GM23338 (cell line): Measurements from ENCODE around the gene NUP214.

Experiments used
- CREB1 ChIP-seq: fragments of 250-450 bp; sonication (Bioruptor Pico); IDR thresholded peaks from 2 replicates; pipeline ENCODE4 v1.5.0; 2020; ENCODE audit warnings: low read depth, mild to moderate bottlenecking, moderate library complexity
- CTCF ChIP-seq, 2 experiments: fragments of 200-600 bp in 1 of 2; sonication (generic) in 1 of 2; conservative IDR thresholded peaks; 2 replicates each; pipeline versions ENCODE4 v1.5.1 to v1.6.1; 2016 to 2017; ENCODE audit warnings: antibody characterized with exemption in 2 of 2, low read depth in 2 of 2, mild to moderate bottlenecking in 2 of 2, moderate library complexity in 1 of 2
- ETS1 ChIP-seq: IDR thresholded peaks from 2 replicates; pipeline ENCODE4 v1.6.1; 2016; ENCODE audit warnings: antibody characterized with exemption
- EZH2 ChIP-seq: fragments of 200-600 bp; sonication (generic); IDR thresholded peaks from one replicate; pipeline ENCODE4 v1.8.0; 2017; ENCODE audit warnings: antibody characterized with exemption, mild to moderate bottlenecking, low read depth; ENCODE audit not compliant: unreplicated experiment
- EZH2phosphoT487 ChIP-seq: fragments of 200-600 bp; sonication (generic); IDR thresholded peaks from one replicate; pipeline ENCODE4 v1.8.1; 2018; ENCODE audit warnings: antibody characterized with exemption; ENCODE audit not compliant: unreplicated experiment
- JUNB ChIP-seq: IDR thresholded peaks from one replicate; pipeline ENCODE4 v1.6.1; 2016; ENCODE audit warnings: antibody characterized with exemption; ENCODE audit not compliant: unreplicated experiment
- POLR2AphosphoS5 ChIP-seq: IDR thresholded peaks from 2 replicates; pipeline ENCODE4 v1.6.1; 2016; ENCODE audit warnings: antibody characterized with exemption, low read depth
- REST ChIP-seq: IDR thresholded peaks from one replicate; pipeline ENCODE4 v1.6.1; 2018; ENCODE audit warnings: antibody characterized with exemption; ENCODE audit not compliant: unreplicated experiment
- STAT1 ChIP-seq: IDR thresholded peaks from one replicate; pipeline ENCODE4 v1.6.1; 2016; ENCODE audit warnings: antibody characterized with exemption; ENCODE audit not compliant: unreplicated experiment
- ZNF114 ChIP-seq: fragments of 250-450 bp; sonication (Bioruptor Pico); IDR thresholded peaks from 2 replicates; pipeline ENCODE4 v1.5.0; 2020; ENCODE audit warnings: mild to moderate bottlenecking, moderate library complexity
- ZNF331 ChIP-seq: fragments of 250-450 bp; sonication (Bioruptor Pico); IDR thresholded peaks from 2 replicates; pipeline ENCODE4 v1.5.0; 2020; ENCODE audit warnings: low read depth, mild to moderate bottlenecking, moderate library complexity
- ZNF462 ChIP-seq: fragments of 250-450 bp; sonication (Bioruptor Pico); IDR thresholded peaks from 2 replicates; pipeline ENCODE4 v1.5.0; 2020; ENCODE audit warnings: mild to moderate bottlenecking, moderate library complexity

GRCh38 chr9:131275332-131276093, 150.1 kb downstream of the NUP214 start:
- peak; percentile 36 to 62 for TF ChIP-seq CTCF (conservative IDR thresholded peaks at IDR 0.05; ENCODE audit: low read depth in 2 of 2)
- no peak for TF ChIP-seq EZH2phosphoT487
- TF ChIP-seq REST: no peak
- TF ChIP-seq EZH2: no peak
- no peak for TF ChIP-seq STAT1
- TF ChIP-seq POLR2AphosphoS5: no peak
- no peak for TF ChIP-seq CREB1
- TF ChIP-seq ETS1: no peak
- no peak for TF ChIP-seq JUNB
- no peak for TF ChIP-seq ZNF331
- no peak for TF ChIP-seq ZNF462
- no peak for TF ChIP-seq ZNF114 (CRISPR knock-in tag)
